ENCODE data around the gene CAB39. TPM values are rescaled to one million over a fixed set of nuclear protein-coding genes. Genes with fewer than 3 reads are reported as not detected.
A peak's percentile ranks its signal among the peaks of the same experiment; 100 is the strongest.

Gene CAB39
- total RNA-seq, 1 donor from 2014 or later, result 57.8 TPM

DNA sequence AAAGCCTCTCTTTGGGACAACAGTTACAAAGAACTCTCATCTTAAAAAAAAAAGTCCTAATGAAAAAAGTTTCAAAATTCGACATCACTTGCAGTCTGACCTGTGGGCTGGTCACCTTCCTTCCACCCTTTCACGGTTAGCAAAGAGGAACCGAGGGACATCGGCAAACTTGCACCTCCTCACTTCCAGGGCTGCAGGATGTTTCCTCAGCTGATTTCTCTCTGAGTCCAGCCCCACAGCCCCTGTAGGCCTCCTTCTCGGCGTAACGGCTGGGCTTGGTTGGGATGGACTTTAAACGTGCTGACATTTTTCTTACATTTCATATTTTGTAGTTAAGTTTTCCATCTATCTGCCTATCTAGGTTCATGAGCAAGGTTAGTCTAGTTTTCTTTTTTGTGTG lies 5.7 kb upstream of the CAB39 start:
- no peak overlapping the region for H3K4me3 ChIP-seq (ENCODE audit: low read depth, low read length)
- no peaks in the 10 kb centered on the region for H3K27me3 ChIP-seq (ENCODE audit: control insufficient read depth, insufficient read depth, low read length)
- no peaks in the 10 kb centered on the region for H3K36me3 ChIP-seq (ENCODE audit: control insufficient read depth, insufficient read depth, low read length)
- TF ChIP-seq, protein P1, sequence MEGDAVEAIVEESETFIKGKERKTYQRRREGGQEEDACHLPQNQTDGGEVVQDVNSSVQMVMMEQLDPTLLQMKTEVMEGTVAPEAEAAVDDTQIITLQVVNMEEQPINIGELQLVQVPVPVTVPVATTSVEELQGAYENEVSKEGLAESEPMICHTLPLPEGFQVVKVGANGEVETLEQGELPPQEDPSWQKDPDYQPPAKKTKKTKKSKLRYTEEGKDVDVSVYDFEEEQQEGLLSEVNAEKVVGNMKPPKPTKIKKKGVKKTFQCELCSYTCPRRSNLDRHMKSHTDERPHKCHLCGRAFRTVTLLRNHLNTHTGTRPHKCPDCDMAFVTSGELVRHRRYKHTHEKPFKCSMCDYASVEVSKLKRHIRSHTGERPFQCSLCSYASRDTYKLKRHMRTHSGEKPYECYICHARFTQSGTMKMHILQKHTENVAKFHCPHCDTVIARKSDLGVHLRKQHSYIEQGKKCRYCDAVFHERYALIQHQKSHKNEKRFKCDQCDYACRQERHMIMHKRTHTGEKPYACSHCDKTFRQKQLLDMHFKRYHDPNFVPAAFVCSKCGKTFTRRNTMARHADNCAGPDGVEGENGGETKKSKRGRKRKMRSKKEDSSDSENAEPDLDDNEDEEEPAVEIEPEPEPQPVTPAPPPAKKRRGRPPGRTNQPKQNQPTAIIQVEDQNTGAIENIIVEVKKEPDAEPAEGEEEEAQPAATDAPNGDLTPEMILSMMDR (IDR thresholded peaks at IDR 0.05; ENCODE audit: insufficient read depth, low read length, poor library complexity, severe bottlenecking), result no peak
- DNase-seq (ENCODE audit: low read depth), result no peak

DNA sequence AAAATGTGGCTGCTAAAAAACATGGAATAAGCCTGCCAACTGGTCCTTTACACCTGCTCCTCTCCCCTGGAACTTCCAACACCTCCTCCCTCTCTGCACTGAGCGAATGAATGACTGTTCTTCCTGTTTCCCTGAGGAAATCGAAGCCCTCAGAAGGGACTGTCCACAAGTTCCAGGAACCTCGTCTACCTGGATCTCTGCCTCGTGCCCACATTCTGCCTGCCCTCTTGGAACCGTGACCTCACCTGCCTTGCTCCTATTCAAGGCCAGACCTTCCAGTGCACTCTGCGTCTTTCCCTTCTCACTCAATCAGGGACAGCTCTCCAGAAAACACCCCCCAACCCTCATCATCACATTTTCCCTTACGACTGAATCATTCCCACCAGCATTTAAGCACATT lies 4.4 kb upstream of the CAB39 start:
- H3K27me3 ChIP-seq (ENCODE audit: control insufficient read depth, insufficient read depth, low read length), result no peaks in the 10 kb centered on the region
- no peaks in the 10 kb centered on the region for H3K36me3 ChIP-seq (ENCODE audit: control insufficient read depth, insufficient read depth, low read length)
- TF ChIP-seq, protein P1 (IDR thresholded peaks at IDR 0.05; ENCODE audit: insufficient read depth, low read length, poor library complexity, severe bottlenecking), result no peak
- no peak overlapping the region for H3K4me3 ChIP-seq (ENCODE audit: low read depth, low read length)
- DNase-seq (ENCODE audit: low read depth), result no peak

DNA sequence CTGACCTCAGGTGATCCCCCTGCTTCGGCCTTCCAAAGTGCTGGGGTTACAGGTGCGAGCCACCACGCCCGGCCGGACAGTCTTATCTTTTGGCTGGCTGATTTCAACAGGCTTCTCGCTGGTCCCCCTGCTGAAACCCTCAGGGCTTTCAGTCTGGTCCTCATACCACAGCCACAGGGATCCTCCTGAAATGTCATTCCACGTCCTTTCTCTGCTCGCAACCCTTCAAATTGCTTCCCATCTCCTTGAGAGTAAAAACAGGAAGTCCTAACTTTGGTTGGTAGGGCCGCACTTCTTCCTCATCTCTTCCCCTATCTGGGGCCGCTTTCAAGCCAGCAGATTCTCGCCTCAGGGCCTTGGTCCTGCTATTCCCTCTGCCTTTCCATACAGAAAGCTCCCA lies 1.4 kb upstream of the CAB39 start:
- Histone ChIP-seq H3K4me3 (ENCODE audit: low read depth, low read length) (no peak overlapping the region), H3K36me3 (ENCODE audit: control insufficient read depth, insufficient read depth, low read length) (no peaks in the 10 kb centered on the region), H3K27me3 (ENCODE audit: control insufficient read depth, insufficient read depth, low read length) (no peaks in the 10 kb centered on the region)
- TF ChIP-seq, protein P1 (IDR thresholded peaks at IDR 0.05; ENCODE audit: insufficient read depth, low read length, poor library complexity, severe bottlenecking), result no peak
- DNase-seq (ENCODE audit: low read depth), result no peak

DNA sequence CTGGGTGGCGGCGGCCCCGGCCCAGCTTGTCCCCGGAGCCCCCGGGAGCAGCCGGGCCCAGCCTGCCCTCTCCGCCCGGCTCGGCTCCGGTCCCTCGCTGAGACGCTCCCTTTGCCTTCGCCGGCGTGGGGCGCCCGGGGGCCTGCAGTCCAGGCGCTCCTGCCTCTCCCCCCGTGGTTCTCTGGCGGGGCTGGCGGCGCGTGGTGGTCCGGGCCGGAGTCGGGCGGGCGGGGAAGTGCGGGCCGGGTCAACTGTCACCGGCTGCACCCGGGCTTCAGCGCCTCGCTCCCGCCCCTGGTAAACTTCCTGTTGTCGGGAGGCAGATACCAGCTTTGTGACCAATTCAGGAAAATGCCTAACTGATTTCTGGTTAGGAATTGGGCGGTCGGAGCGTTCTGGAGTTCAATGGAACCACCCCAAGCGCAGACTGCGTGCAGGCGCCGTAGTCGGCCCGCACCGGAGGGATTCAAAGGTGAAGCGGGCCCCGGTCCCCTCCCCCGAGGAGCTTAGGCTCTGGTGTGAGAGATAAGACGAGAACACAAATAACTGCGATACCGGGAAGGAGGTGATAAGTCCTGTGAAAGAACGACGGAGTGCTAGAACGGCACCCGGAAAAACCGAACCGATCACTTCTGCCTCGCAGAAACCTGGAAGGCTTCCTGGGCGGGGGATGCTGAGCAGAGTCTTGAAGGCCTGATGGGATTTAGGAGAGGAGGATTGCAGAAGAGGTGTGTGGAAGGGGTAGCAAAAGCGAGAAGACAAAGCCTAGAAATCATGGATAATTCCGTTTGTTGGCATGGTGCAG lies 891 bp downstream of the CAB39 start:
- H3K36me3 ChIP-seq (ENCODE audit: control insufficient read depth, insufficient read depth, low read length), result no peaks in the 10 kb centered on the region
- no peak for DNase-seq (ENCODE audit: low read depth)

DNA sequence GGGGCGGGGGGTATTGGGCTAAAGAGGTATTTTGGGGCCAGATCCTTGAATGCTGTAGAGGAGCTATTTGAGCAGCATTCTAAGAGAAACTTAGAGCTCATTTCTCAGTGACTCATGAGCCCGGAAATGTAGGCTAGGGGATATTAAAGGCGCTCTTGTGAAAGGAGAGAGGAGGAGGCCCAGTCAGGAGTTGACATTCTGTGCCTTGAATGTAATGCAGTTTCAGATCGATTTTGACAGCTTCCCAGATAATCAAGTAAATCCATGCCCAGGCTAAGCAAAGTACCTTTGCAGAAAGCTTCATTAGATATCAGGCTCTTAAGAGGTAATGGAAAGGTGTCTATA lies 1.5 kb downstream of the CAB39 start:
- Histone ChIP-seq H3K4me3 (ENCODE audit: low read depth, low read length) (peak overlapping the region; percentile 89), H3K36me3 (ENCODE audit: control insufficient read depth, insufficient read depth, low read length) (no peaks in the 10 kb centered on the region), H3K27me3 (ENCODE audit: control insufficient read depth, insufficient read depth, low read length) (no peaks in the 10 kb centered on the region)
- DNase-seq (ENCODE audit: low read depth), result no peak
- TF ChIP-seq, protein P1 (IDR thresholded peaks at IDR 0.05; ENCODE audit: insufficient read depth, low read length, poor library complexity, severe bottlenecking), result no peak

More for the DNA sequence above, 891 bp downstream of the CAB39 start:
- Histone ChIP-seq H3K4me3 (ENCODE audit: low read depth, low read length) (peak overlapping the region; percentile 89), H3K27me3 (ENCODE audit: control insufficient read depth, insufficient read depth, low read length) (no peaks in the 10 kb centered on the region)
- TF ChIP-seq, protein P1 (IDR thresholded peaks at IDR 0.05; ENCODE audit: insufficient read depth, low read length, poor library complexity, severe bottlenecking), result no peak

DNA sequence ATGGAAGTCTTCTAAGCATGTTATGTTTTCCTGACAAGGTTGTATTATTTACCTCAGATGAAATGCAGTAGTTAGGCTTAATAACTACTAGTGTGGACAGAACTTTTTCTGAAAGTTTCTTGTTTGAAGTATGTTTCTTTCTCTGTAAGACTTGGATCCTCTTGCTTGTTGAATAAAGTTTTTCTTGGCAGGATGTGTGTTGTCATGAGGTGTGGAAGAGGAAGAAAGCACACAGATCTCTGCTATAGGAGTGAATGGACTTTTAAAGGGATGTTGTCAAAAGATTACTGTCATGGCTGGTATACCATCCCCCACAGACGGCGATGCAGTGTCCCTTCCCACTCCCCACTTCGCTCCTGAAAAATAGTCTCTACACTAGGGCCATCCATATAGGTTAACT lies 2.6 kb downstream of the CAB39 start:
- TF ChIP-seq, protein P1 (IDR thresholded peaks at IDR 0.05; ENCODE audit: insufficient read depth, low read length, poor library complexity, severe bottlenecking), result no peak
- H3K27me3 ChIP-seq (ENCODE audit: control insufficient read depth, insufficient read depth, low read length), result no peaks in the 10 kb centered on the region
- H3K36me3 ChIP-seq (ENCODE audit: control insufficient read depth, insufficient read depth, low read length), result no peaks in the 10 kb centered on the region
- no peak overlapping the region for H3K4me3 ChIP-seq (ENCODE audit: low read depth, low read length)
- no peak for DNase-seq (ENCODE audit: low read depth)

Data from kidney epithelial cell (primary cell).